ENCODE measurements around the gene ME2.

DNA sequence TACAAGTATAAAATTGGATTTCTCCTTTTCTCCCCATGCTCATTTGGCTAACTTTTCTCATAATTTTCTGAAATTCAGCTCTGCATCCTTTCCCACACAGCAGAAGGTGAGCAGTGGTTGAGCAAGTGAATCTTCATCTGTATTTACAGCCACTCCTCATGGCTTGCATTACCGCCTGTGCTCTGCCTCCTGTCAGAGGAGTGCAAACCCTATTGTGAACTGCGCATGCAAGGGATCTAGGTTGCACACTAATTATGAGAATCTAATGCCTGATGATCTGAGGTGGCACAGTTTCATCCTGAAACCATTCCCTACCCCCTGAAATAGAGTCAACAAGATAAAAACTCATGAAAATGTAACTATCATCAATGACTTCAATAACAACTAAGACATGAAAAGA lies 20.0 kb downstream of the ME2 start:
- TF ChIP-seq, protein P1, sequence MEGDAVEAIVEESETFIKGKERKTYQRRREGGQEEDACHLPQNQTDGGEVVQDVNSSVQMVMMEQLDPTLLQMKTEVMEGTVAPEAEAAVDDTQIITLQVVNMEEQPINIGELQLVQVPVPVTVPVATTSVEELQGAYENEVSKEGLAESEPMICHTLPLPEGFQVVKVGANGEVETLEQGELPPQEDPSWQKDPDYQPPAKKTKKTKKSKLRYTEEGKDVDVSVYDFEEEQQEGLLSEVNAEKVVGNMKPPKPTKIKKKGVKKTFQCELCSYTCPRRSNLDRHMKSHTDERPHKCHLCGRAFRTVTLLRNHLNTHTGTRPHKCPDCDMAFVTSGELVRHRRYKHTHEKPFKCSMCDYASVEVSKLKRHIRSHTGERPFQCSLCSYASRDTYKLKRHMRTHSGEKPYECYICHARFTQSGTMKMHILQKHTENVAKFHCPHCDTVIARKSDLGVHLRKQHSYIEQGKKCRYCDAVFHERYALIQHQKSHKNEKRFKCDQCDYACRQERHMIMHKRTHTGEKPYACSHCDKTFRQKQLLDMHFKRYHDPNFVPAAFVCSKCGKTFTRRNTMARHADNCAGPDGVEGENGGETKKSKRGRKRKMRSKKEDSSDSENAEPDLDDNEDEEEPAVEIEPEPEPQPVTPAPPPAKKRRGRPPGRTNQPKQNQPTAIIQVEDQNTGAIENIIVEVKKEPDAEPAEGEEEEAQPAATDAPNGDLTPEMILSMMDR (IDR thresholded peaks at IDR 0.05), result no peak
- TF ChIP-seq POLR2AphosphoS5 (IDR thresholded peaks at IDR 0.05), result no peak
- TF ChIP-seq POLR2A (IDR thresholded peaks at IDR 0.05), result no peak

All from stomach (tissue), 4 donors.